Measurements from ENCODE around the gene PTPN3.
A peak's percentile ranks its signal among the peaks of the same experiment; 100 is the strongest.

Gene PTPN3

DNA sequence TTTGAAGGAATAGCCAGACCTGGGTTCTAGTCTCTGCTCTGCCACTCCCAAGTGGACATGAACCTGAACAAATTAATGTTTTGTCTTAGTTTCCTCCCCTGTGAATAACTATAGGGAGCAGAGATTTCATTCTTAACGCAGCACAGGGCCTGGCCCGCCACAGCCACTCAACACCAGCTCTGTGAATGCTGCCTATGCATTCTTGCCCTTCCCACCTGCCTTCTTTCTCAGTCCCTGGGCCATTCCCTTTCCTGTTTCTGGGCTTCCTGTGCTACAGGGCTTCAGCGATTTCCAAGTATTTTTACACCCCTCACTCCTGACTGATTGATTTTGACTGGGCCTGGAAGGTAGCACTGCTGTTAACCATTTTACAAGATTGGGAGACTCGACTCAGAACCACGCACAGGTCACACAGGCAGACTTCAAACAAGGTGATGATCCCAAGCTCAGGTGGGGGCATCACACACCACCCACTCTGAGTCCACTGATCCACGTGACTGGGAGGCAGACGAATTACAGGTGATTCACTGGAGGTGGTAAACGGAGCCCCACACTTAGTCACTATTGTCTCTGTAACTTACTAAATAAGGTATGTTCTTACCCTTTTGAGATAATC is 21.4 kb downstream of the PTPN3 start:
- no peak for DNase-seq

DNA sequence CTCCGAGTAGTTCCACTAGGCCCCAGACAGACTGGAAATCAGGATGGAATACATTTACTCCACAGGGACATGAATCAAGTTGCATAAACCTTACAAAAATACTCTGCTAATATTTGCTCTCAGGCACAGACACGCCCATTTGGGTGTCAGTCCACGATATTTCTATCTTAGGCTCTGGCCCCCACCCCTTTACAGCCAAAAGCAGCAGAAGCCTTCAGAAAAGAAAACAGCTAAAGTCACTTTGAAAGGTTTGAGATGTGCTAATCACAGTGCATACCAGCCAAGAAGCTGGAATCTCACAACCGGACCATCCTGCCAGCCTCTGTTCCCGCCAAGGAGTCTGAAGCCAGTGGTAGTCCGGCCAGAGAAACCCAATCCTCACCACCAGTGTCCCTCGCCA is 22.6 kb downstream of the PTPN3 start:
- DNase-seq, result no peak

DNA sequence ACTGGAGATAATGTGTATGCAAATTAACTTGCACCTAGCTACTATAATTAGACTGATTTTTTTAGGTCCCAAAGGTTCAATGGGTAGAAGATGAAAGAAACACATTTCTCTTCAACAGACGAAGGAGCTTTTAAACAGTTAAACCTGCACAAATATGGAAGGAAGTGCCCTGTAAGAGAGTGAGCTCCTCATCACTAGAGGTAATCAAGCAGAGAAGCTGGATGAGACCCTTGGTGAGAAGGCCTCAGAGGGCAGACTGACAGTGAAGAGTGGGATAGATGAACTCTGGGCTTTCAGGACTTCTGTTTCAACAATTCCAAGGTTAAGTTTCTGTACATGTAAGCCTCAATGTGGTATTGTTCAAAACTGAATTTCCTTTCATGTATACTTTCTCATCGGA is 23.2 kb downstream of the PTPN3 start:
- no peak for DNase-seq

DNA sequence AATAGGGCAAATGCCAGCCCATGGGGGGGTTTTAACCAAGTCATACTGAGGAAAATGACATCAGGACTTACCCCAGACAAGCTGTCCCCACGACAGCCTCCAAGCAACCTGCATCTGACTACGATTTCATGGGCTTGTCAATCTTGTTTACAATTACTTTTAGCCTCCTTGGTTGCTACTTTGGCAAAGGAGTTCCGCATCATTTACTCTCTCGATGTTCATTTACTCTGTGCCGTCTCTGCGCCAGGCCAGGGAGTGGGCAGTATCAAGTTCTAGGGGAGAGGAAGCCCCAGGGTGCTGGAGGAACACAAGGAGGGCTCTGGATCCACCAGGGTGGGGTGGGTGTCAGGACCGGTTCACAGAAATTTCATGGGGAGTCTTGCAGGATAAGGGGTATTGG is 23.9 kb downstream of the PTPN3 start:
- DNase-seq, result no peak

DNA sequence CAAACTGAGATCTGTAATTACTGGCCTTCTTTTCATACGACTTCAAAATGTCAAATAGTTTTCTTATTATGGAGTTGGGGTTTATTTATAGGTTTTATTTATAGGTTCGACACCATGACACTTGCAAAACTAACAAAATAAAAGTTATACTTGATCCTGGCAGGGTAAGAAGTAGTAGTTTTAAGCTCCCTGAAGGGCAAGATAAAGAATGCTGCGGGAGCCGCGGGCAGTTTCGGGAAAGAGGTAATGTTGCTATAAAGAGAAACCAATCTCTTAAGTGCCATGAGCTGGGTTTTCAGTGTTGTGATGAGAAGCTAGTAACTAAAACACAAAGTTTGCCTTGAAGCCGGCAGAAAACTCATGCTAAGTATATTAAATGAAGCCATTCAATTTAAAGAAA is 24.8 kb downstream of the PTPN3 start:
- DNase-seq, result no peak

DNA sequence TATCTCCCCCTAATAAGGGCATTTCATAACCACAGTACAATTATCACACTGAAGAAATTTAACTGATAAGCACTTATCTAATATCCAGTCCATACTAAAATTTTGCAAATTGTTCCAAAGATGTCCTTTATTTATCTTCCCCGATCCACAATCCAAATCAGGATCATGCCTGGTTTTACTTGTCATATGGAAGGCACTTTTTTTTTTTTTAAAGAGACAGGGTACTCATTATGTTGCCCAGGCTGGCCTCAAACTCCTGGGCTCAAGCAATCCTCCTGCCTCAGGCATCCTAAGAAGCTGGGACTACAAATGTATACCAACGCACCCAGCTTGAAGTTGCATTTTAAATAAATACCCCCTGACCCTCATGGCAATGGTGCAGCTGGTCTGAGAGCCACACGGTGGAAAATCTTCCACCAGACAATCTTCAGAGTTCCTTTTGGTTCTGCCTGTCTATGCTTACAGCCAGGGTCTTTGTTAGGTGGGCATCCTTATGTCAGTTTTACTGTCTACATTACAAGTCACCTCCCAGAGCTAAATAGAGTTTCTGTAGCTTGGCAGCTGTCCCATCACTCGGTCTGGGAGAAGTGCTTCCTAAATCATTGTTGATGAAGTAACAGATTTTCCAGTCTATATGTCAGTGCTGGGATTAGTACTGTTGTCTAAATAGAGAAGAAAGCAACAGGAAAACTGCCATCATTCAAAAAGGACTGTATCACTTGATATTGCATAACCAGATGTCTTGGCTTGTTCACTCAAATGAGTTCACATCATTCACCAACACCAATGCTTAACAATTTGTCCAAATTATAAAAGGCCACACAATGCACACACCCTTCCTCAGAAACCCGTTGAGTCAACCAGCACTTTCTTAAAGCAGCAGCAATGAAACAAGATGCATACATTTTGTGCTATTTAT is 26.4 kb downstream of the PTPN3 start:
- no peak for DNase-seq

DNA sequence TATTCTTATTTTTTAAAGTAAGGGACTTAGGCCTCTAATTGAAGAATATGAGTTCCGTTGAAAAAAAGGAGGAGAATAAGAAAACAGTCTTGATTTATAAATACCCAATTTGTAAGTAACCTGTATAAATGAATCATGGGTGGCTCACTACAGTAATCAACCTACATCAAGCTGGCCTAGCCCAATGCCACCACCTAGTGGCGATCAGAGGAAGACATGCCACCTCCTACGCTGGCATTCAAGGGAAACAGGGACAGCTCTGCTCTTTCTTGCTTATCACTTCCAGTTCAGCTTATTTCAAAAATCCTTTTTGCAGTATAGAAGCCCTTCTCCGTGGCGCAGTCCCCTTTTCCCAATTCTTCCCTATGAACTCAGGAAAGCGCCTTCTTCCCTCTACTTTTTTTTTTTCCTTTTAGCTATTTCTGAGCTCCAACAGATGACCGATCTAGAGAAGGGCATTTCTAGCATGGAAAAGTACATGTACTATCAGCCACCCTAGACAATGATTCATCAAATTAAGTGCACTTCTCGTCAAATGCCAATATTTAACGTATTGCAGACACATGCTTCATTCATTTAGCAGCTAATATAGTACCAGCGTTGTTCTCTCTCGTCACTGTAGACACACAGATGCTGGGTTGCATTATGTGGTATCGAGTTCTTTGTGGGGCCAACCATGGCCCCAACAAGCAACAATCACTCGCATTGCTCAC is 28.3 kb downstream of the PTPN3 start:
- peak; percentile 68 to 75 for DNase-seq

DNA sequence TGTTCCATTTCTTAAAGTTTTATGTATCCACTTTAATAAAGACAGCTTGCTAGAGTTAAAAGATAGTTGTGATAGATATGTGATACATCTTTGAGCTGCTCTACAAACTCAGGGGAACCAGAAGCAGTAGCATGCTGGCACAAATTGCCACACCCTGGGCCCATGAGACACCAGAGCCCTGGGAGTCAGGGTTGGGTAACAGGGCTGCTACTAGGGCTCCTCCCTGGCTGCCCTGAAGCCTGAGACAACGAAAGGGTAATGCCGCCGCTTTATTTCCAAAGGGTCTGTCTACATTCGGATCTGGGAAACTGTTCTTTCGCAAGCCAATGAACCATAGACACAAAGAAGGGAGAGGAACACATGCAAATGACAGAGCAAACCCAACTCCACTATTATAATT is 29.2 kb downstream of the PTPN3 start:
- DNase-seq, result no peak

DNA sequence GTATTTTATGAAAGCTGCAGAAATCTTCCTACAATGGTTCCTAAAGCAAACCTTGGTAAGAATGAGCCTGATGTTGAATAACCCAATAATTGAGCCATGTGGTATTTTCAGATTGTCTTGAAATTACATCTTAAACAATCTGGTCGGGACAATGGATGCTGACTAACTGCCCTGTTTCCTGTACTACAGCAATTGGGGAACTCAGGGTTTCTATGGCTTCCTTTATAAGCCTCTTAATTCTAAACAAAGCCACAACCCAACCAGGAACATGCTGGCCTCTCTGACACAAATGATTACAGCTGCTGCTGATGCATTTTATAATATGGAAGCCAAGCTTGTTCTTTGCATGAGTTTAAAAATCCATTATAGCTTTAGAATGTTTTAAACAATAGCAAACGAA is 30.2 kb downstream of the PTPN3 start:
- no peak for DNase-seq

DNA sequence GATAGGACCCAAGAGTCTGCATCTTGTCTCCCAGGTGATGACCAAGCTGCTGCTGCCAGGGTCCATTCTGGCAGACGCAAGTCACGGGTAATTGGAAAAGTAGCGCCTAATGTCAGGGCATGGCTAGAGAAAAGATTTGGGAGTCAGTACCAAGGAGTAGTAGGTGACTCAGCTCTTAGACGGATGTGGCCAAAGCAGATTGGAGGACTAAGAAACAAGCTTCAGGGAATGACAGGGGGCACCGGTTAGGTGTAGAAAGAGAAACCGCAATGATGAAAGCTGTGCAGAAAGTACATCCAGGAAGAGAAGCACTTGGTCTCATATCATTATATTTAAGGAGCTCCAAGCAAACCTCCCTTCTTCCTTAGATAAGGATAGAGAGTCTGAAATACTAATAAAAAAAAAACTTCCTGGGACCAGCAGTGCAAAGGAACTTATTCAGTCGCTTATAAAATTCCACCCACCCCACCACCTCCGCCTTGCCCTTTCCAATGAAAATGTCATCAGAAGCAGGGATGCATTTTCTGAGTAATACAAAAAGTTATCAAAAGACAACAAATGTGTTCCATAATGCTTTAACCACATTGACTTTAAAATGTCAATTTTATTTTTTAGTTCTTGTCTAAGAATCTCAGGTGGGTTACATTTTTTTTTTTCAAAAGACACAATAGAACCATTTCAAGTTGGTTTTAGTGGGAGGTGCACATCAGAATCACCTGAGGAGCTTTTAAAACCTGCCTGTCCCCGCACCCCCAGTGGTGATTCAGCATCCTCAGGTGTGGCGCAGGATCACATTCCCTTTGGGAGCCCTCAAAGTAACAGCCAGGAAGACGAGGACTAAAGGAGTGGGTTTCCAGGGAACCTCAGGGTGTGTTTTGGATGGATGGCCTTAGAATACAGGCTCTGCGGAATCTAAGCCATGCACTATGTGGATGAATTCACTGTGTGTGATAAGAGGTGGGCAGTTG is 31.2 kb downstream of the PTPN3 start:
- no peak for DNase-seq

DNA sequence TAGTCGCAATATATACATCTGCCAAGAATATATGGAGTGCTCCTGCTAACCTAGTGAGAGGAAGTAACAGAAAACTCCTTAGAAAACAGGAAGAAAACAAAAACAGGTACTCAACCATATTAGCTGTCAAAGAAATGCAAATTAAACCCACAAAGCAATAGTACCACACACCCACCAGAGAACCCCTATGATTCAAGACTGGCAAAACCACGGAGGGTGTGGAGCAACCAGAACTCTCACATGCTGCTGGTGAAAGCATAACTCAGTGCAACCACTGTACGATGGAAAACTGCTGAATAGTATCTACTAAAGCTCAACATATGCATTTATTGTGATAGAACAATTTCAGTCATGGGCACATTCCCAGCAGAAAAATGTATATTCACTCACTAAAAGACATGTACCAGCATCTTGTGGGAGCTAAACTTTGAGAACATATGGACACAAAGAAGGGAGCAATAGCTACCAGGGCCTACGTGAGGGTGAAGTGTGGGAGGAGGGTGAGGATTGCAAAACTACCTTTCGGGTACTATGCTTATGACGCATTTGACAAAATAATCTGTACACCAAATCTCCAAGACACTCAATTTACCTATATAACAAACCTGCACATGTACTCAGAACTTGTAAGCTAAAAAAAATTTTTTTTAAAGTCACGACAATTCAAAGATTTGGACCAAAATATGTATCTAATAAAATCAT is 34.0 kb downstream of the PTPN3 start:
- DNase-seq, result no peak

DNA sequence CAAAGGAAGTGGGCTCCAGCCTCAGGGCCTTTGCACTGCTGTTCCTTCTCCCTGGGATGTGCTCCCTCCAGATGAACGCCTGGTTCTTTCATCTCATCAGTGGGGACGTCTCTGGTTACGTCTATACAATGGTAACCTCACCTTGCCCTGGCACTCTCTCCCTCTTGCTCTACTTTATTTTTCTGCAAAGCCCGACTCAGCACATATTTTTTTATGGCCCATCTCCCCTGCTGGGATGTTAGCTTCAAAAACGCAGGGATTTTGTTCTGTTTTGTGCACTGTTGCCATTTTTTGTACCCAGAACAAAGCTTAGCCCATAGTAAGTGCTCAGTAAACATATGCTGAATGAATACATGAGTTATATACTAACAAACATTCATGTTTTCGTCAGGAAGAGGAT is 37.5 kb downstream of the PTPN3 start:
- no peak for DNase-seq

DNA sequence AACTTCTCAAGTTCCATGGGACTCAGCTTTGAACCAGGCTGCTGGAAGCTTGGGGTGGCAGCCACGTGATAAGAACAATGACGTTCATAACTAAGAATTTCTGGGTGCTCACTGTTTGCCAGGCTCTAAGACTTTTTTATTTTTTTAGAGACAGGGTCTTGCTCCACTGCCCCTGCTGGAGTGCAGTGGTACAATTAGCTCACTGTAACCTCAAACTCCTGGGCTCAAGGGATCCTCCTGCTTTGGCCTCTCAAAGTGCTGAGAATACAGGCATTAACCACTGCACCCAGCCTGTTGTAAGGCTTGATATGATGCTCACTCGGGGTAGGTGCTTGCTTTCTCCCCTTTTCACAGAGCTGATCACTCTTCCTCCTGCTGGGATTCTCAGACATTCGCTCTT is 38.7 kb downstream of the PTPN3 start:
- no peak for DNase-seq

DNA sequence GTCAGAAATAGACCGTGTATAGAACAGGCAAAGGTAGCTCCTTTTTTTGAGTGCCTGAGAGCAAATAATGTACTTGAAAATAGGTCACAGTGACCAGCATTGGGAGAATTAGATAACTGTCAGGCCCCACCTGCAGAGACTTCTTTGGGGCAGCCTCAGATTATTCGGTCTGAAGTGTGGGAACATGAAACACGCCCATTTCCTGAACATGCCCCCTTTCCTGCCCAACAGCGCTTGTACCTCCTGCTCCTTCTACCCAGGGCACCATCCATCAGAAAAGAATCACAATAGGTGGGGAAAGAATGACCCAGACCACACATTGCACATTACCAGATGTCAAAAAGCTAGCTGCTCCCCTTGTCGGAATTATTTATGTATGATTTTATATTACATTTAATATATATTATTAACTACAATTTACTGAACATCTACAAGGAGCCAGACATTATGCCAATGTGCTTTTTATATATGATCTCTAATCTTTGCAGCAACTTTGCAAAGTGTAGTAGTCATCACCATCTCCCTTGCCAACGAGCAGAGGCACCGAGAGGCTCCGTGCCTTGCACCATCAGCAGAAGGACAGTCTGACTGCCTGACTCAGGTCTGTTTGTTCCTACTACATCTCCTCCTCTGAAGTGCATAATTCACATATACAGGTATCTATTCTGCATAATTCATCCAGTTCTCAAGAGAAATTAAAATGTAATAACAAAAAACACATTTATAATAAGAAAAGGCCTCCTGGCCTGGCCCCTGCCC is 39.5 kb downstream of the PTPN3 start:
- no peak for DNase-seq

DNA sequence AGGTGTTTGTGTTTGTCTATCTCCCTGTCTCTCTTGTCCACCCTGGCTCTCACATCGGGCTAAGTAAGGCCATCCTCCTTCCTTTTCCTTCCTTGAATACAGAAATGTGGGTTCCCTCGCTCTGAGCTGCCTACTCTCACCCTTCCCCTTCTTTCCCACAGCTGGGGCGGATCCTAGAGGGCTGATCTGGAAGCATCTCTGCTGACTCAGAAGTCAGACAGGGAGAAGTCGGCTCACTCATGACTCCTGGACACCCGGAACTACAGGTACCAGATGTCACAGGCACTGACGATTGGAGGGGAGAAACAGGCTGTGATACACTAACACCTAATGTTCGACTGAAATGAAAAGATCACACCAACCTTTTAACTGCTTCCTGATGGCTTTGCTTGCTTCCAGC is 41.3 kb downstream of the PTPN3 start:
- DNase-seq, result no peak

DNA sequence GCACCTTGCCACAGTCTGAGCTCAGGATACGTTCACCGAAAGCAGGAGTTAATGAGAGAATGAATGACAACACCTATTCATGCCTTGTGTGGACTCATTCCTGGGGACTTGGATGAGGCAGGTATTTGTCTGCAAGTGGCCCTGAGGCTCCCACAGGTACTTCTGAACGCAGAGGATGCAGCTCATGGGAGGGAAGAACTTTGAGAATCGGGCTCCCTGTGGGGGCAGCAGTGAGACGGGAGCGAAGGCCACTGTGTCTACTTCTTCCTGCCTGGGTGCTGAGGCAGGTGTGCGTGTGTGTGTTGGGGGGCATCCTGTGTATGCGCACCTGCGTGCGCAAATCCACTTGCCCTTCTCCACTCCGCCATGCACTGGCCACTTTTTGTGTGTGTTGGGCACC is 42.2 kb downstream of the PTPN3 start:
- no peak for DNase-seq

DNA sequence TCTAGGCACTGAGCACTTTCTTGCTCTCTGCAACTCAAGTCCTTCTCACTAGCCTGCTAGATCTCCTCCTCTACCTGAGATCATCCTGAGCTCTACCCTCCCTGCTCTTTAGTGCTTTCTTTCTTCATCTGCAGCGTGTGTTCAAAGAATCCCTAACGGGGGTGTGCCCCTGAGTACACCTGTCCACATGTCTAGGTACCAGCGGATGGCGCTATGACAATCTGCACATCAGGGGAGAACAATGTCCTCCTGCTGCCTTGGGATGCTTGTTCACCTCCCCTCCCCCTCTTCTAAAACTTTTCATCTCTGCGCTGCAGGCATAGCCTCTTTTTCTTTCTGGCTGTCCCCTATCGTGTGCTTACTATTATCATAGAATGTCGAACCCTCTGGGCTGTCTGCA is 42.7 kb downstream of the PTPN3 start:
- DNase-seq, result no peak

DNA sequence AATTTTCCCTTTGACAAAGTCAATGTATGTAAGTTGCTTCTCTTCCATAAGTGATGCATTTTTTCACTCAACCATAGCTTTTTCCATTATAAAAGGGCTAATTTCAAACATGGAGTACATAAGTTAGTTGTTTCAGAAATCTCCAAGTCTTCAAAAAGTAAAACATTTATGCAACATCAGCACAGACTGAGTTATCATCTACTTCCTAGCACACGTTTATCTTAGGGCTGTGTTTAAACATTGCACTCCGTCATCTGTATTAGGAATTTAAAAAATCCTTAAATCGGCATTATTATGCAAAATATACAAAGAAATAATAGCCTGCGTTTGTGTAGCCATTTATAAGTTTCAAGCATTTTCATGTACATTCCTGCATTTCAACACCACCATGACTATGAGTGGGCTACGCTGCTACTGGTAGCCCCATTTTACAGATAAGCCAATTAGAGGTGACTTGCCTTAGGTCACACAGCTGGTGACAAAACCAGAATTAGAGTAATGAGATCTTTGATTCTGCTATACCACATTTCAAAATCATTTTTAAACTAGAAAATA is 43.4 kb downstream of the PTPN3 start:
- no peak for DNase-seq

DNA sequence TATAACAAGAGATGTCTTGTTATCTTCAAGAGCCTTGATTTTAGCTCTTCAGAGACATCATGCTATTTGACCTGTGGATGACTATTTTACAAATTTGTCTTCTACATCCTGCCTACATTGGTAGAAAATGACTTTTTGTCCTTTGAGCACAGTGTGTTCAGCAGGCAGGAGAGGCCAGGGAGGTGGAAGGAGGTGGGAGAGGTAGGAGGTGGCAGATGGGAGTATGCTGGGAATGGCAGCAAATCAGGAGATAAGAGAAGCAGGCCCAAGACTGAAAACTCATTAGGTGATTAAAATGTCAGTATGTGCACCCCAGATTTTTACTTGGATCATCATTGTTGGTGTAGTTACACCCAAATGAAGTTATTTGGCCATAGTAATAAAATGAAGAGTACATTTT is 44.1 kb downstream of the PTPN3 start:
- no peak for DNase-seq

DNA sequence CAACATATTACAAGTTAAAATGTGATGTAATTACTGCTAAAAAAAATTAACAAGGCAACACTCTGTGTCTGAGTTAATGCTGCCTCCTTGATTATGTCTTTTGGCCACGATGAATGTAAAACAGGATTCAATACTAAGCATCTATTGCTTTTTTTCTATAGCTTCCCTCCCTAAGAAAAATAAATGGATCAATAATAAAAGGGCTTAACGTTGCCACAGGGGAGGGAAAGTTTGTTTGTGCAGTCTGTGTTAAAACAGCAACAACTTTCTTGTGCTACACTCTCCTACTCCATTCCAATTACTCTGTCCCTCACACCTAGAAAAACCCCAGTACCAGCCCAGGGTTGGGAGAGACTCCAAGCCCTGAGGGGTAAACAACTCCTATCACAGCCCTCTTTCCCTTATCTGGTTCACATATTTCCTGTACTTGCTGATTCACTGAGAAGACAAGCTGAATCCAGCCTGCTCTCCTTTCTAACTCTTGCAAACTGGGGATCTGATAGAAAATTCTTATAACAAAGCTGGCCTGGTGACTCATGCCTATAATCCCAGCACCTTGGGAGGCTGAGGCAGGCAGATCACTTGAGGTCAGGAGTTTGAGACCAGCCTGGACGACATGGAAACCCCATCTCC is 44.8 kb downstream of the PTPN3 start:
- DNase-seq, result no peak

DNA sequence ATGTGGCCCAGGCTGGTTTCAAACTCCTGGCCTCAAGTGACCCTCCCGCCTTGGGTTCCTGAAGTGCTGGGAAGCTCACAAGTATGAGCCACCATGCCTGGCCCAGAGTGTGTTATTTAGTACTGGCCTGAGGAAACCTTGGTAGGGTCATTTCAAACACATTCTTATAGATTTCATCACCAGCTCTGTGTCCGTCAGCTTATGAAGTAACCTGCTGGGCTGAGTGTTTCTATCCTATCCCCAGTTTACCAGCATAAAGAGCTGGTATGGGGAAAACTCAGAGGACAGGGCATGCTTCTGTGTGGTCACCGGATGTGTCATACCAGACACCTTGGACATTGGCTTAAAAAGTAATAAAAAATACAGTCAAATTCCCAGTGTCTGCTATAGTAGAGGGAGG is 45.3 kb downstream of the PTPN3 start:
- DNase-seq, result no peak
